RPMI8226 (cell line): ENCODE data around the gene LATS2.

Source experiments
- DNase-seq: peaks from one replicate; pipeline ENCODE4 v3.0.0-alpha.2; 2015

Gene LATS2

DNA sequence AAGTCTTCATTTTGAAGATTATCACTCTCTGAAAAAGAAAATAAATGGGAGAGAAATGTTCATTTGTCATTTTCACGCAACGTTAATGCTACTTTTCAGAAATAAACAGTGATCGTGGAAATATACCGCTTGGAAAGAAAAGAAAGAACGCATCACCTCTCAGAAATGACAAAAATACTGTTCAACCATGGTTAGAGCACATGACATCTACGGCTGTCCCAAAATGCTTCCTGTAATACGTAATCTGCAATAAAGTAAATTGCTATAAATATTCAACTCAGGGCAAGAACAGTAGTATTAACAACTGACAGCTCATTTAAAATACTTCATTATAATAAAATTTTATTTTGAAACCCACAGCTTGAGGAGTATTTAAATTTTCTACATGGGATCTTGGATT is 15.2 kb downstream of the LATS2 start:
- DNase-seq = no peak

DNA sequence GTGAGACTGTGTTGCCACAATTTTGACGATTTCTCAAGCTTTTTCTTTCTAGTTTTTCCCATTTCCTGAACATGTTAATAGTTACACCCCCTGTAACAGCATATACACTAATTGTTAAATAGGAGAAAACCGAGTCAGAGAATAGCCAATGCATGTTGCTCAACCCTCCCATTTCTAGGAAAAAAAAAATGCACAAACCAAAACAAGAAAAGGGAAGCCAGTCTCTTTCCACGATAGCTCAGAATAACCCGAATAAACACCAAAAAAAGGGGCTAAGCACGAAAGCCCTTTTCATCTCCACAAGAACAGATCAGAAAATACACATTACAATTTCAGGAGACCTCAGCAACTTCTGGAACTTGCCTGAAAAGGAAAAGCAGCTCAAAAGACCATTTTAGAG is 16.3 kb downstream of the LATS2 start:
- DNase-seq = no peak

DNA sequence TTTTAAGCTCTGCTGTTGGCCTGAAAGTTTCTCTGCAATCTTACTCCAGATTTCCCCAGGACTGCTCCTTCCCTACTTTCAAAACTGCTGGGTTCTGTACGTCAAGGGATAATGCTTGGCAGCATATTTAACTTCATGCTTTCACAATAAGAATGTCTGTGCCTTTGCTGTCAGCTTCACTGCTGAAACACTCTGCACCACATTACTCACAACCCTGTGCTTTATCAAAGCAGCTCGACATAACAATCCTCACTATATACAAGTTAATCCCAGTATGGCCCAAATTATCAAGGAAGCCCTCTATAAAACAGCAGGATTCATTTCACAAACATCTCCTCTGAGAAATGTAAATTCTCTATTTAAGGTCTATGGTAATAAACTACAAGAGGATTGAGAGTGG is 17.5 kb downstream of the LATS2 start:
- DNase-seq = no peak

DNA sequence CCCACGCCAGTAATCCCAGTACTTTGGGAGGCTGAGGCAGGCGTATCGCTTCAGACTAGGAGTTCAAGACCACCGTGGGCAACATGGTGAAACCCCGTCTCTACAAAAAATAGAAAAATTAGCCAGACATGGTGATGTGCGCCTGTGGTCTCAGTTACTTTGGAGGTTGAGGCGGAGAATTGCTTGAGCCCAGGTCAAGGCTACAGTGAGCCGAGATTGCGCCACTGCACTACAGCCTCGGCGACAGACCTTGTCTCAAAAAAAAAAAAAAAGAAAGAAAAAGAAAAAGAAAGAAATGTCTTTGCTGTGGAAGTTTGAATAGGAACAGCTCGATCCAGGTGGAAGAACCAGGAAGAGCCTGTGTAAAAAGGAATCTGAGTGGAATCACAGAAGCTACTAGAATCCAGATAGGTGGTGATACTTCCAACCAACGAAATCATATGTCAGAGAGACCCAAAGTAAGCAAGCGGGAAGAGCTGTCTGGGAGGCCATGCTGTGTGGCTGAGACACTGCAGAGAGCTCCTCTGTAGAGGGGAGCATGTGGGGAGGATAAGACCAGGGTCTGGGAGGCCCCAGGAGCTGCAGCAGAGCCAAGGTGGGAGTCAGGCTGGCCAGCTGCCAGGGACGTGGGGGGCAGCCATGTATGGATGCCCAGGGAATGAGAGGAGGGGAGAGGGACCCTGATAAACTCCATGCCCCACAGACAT is 21.1 kb downstream of the LATS2 start:
- DNase-seq = no peak

DNA sequence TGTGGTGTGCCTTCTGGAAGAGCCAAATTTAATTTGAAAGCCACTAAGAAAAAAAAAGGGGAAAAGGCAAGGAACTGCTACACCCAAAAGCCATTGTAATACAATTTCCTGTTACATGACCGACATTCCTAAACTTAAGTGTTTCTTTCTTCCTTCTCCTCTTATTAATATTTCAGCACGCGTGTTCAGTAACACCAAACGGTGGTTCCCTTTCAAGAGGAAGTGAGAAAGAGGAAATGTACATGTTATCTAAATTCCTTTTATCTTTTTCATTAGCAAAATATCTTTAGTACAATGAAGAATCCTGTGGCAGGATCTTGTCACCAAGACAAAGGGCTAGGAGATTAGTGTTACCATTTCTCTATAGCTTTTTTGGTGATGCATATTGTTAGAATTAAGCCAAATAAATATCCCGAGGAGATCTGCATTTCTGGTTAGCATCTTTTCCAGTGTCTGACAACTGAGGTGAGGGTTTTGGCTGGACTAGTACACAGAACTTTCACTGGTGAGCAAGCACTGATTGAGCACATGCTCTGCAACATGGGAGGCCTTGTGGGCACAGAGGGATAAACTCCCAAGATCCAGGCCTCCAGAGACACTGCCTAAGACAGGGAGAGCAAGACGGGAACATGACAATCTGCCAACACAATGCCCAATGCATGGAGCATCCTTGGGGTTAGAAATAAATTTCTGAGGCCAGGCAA is 22.1 kb downstream of the LATS2 start:
- no peak for DNase-seq

DNA sequence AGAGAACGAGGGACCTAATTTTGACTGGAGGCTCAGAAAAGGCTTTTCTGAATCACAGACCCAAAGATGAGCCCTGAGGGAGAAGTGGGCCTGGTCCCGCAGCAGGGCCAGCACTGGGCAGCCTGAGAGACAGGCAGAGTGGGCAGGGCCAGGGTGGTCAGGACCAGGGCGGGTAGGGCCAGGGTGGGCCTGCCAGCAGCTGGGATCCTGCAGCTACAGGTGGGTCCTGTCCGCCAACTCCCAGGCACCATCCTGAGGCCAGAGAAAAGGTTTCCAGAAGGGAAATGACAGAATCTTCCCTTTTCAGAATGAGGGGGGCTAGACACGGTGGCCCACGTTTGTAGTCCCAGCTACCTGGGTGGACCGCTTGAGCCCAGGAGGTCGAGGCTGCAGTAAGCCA is 23.7 kb downstream of the LATS2 start:
- DNase-seq = no peak

DNA sequence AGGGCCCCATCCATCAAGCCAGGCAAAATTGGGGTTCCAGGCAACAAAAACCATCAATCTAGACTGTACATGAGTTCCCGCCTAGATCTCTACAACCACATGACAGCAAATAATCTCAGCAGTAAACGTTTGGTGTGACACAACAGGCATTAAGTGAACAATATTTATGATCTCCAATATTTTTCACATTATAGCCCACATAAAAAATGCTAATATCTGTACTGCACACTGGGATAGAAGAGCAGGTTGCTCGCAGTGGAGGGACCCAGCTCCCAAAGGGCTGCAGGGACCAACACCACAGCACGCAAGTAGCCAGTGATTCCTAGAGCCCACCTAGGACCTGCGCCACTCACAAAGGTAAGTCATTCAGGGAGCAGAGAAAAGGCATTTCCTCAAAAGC is 25.9 kb downstream of the LATS2 start:
- no peak for DNase-seq

DNA sequence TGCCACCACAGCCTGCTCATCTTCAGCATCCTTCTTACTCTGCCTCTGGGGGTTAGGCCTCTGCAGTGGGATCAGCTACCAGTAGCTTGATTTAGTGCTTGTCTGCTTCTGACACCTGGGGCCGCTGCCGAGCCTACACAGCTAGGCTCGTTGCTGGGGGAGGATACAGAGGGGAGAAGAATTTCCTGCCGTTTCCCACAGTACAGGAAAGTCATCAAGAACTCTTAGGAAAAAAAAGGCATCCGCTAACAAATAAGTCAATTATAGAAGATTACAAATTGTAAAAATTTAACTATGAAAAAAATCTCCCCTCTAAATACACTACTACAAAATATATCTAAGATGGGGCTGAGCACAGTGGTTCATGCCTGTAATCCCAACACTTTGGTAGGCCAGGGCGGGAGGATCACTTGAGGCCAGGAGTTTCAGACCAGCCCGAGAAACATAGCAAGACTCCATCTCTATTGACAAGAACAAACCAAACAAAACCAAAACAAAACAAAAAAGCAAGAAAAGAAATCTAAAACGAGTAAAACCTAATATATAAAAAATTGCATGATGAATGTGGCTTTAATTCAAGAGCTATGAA is 26.7 kb downstream of the LATS2 start:
- no peak for DNase-seq

DNA sequence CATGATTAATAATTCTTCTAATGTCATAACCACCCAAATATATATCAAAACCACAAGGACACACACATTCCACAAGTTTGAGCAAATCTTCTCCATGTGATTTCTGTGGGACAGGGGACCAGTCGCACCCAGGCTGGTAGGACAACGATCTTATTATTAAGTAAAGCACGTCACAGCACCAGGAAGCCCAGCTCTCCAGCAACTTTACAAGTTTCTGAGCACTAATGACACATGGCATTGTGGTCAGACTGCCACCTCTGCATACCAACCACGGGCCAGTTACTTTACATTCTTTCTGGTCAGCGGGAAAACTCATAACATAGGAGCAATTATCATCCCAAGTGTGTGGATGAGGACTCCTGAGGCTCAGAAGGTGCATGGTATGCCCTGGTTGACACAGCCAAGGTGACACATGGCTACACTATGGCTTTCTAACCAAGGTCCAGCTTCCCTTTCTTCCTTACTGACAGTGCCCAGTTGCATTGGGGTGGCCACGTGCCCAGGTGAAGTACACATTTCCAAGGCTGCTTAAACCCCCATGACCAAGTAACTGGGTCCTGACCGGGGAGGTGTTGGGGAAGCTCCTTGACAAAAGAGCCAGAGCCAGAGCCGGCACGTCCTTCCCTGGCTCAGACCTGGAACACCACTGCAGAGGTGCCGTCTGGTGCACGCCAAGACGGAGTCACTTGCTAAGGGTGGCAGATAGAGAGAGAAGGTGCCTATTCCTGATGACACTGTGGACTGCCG is 27.4 kb downstream of the LATS2 start:
- DNase-seq = no peak

DNA sequence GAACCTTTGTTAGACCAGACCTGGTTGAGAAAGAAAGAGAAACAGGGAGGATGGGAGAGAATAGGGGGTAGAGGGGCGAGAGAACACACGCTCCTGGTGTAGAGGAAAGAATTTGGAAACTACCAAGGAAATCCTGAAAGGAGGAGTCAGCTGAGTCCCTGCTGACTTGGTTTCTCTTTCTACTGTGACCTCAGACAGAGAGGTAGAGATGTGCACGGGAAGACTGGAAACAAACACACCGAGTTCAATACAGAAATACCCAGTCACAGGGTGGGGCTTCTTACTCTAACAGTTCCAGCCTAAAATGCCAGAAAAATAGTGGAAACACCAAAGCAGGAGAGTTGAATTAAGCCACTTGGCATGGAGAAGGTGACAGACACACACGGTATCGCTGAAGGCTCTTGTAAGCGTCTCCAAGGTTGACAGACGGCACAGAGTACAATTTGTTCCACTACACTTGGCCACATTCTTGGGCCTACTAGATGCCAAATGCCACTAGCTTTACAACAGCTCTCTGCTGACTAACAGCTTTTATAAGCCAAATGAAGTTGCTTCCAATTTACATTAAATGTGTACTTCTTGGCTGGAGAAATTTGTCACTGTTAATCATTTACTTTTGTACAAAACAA is 28.1 kb downstream of the LATS2 start:
- DNase-seq = no peak

DNA sequence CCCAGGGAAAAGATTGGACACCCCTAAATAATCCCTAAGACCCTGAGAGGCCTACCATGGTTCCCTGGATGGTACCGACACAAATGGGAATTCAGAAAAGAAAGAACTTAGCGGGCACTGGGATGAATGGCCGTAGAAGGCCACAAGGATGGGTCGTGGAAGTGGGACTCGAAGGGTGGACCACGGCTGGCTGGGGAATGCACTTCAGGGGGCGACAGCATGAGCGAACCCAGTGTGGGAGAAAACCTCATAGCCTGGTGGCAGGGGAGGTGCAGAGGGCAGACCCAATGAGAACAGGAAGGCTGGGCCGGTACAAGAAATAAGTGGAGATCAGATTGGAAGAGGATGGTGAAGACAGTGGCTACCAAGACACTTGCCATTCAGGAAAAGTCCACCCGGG is 28.7 kb downstream of the LATS2 start:
- DNase-seq = no peak

DNA sequence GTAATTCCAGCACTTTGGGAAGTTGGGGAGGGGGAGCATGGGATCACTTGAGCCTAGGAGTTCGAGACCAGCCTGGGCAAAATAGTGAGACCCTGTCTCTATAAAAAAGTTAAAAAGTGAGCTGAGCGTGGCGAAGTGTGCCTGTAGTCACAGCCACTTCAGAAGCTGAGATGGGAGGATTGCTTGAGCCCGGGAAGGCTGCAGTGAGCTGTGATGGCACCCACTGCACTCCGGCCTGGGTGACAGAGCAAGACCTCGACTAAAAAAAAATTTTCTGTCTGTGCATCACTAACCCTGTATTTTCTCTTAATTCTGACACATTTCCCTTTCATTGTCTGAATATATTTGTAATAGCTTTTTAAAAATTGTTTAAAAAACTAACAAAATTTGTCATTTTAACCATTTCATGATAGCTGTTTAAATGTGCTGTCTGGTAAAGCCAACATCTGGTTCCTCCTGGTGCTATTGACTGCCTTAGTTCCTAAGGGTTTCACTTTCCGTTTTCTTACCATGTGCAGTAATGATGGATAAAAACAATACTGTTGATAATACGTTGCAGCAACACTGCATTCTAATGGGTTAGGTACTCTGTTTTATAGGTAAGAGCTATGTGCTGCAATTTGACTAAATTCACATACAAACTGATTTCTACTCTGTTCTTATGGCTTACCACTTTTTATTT is 29.7 kb downstream of the LATS2 start:
- DNase-seq = no peak

DNA sequence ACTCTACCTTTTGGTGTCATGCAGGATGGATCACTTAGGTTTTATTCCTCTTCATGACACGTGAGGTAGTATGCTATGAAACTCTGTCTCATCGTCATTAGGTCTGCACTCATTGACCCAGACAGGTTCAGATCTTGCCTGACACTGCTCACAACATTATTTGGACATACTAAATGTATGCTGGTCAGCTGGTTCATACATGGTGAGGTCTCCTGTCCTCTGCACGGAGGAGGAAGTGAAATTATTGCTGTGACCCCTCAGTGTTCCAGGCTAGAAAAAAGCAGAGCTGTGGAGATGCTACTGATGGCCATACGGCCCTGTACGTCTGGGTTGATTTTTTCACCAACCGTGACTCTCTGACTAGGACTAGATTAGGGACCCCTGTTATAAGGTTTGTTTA is 35.8 kb downstream of the LATS2 start:
- no peak for DNase-seq

DNA sequence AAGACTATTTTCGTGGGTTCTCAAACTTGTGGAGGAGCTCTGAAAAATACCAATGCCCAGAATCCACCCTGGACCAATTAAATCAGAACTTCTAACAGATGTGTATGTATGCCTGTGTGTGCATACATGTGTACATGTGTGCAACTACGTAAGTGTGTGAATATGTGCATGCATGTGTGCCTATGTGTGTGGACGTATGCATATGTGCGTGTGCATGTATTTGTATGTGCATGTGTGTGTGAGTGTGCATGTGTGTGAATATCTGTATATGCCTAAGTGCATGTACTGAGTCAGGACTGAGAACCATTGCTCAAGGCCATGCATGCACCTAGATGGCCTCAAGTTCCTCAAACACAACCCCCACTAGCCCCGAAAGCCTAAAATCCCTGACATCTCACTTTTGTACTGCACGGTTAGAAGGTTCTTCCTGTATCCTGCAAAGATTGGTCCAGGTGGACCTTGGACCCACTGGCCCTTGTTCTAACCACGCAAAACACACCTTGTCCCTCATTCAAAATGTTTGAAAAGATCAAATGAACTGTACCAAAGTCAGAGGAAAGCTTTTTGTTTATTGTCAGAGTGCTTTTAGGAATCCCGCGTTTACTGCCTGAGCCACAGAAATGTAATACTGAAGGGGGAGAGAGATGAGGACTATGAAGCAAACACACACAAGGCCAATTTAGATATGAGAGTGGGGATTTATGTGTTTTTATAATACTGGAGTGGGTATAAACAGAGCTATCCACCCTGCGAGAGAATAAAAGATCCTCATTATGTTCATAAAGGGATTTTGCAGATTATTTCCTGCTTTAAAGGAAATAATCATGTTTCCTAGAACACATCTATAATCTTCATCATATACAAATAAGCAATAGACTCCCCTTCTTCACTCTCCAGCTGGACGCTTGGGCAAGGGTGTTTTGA is 39.1 kb downstream of the LATS2 start:
- no peak for DNase-seq

DNA sequence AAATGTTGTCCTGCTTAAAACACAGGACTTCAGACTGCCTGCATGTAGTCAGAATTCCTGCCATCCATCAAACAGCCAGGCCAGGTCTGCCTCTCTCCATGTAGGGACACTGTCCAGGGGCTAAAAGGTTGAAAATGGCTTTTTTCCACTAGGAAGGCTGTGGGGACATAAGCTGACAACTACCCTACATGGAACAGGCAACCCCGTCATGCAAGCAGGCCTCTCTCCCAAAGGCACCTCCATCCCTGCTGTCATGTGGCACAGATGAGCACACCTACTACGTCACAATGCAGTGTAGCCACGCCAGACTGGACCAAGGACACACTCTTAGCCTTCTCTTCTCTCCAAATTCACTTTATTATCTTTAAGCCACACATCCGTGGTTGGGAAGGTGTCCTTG is 40.8 kb downstream of the LATS2 start:
- no peak for DNase-seq

DNA sequence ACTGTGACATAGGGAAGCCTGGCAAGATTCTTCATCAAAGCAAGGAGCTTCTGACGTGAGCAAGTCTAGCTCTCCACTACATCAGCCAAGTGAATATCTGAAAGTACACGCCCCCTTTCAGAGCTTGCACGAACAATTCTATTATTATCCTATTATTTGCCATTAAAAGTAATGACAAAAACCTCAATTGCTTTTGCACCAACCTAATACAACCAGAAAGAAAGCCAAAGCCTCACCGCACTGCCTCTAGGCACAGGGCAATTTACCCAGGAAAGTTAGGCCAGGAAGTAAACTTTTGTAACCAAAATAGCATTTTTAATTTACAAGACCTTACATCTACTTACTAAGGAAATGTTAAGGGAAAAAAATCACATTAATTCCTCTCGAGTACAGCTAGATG is 41.2 kb downstream of the LATS2 start:
- no peak for DNase-seq

DNA sequence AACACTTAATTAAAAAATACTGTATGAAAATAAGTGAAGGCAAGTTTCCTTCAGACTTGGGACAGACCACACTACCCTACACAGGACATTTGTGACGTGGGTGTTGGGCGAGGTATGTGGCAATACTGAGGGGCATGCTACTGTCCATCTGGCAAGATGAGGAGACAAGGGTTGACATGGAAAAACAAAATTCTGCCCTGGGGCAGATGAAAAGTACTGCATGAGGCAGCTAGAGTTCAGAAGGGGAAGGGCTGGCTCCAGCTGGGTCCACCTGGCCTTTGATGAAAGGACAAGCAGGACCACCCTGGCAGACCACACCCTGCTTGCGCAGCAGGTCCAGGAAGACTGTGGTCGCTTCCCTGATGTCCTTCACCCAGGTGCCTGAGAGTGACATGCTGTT is 43.2 kb downstream of the LATS2 start:
- no peak for DNase-seq

DNA sequence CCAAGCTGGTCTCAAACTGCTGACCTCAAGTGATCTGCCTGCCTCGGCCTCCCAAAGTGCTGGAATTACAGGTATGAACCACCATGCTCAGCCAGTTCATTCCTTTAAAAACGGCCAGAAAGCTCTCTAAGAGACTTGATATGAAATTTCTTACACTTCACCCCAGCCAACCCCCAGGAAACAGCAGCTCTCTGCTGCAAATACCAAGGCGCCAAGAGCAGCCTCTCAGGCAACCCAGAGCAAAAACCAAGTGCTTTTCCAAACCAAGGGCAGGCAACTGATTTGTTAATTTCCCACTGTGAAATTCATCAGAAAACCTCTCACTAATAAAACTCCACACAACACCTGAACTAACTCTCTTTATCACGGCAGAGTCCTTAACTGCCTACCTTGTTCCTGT is 44.9 kb downstream of the LATS2 start:
- no peak for DNase-seq

DNA sequence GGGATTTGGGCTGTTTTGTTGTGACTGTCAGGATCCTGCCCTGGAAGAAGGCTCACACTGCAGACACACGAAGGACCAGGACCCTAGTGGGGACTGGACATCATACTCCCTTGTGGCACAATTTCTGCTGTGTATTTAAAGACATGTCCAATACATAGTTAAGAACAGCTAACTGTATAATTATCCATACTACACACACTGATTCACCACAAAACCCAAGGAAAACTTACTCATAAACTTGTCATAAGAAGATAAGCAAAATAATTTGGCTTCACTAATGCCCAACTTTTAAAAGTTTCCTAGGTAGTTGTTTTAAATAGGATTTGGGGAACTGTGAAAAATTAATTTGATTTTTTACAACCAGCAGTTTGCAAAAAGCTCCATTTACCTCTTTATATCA is 46.1 kb downstream of the LATS2 start:
- no peak for DNase-seq

DNA sequence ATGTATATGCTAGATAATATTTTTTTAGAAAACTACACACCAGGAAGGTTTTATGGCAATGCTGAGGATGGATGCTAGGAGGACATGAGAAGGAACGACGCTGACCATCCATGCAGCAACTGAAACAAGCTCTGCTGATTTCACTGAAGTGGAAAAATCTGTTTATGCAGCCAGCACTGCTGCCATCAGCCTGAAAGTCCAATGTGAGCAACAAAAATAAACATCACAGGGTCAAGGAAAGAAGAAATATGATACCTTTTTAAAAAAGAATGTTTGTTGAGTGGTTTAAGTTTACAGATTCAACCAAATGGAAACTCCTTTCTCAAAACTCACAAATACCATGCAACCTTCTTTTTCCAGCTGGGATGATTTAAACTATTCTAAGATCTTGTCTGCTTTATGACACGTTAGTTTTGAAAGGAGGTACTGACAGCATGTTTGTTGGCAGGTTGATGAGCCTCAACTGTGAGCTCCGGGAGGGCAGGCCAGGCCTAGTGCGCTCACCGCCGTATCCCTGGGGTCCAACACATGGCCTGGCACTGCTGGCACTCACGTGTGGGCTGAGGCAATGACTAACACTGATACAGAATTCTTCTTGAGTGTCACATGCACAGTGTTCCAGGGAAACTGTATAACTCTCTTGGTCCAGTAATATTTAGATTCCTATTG is 46.8 kb downstream of the LATS2 start:
- no peak for DNase-seq

DNA sequence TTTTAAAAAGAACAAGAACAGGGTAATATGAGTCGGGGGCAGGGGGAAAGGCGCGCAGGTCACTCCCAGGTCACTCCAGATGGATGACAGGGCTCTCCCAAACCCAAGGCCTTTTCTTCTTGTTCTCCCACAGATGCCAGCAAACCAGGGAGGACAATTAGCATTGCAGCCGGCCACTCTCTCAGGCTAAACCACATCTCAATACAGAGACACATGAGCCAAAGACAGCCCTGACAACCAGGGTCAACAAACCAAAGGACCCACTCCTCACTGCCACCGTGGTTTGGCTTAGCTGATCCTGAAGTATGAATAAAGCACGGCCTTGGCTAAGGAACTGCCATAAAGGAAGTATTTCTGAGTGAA is 47.3 kb downstream of the LATS2 start:
- no peak for DNase-seq
